Psoas muscle (tissue), 8 donors: Measurements from ENCODE around the gene HSH2D. TPM values are rescaled to one million over a fixed set of nuclear protein-coding genes. Genes with fewer than 3 reads are reported as not detected.

Experiments
- ATAC-seq, 4 donors: fragments of 200-7000 bp; cut with Tn5 transposase; one replicate each; pipeline ENCODE4 v1.9.1; 2020; ENCODE audit warnings: moderate library complexity in 3 of 4, mild to moderate bottlenecking in 2 of 4
- DNase-seq, 2 donors: peaks; one replicate each; pipeline ENCODE4 v3.0.0-alpha.2; 2020
- H3K27ac ChIP-seq: fragments of 200-600 bp; one replicate; pipeline ENCODE4 v1.8.0; 2022
- H3K27me3 ChIP-seq, 3 donors: fragments of 200-600 bp in 1 of 3; one replicate each; pipeline versions ENCODE4 v1.6.1 to v1.8.0; 2013 to 2022; ENCODE audit warnings: low read length in 2 of 3, mild to moderate bottlenecking in 2 of 3, moderate library complexity in 1 of 3; ENCODE audit not compliant: insufficient read depth in 3 of 3
- H3K36me3 ChIP-seq, 2 donors: fragments of 200-600 bp in 1 of 2; one replicate each; pipeline versions ENCODE4 v1.6.1 to v1.8.0; 2013 to 2022; ENCODE audit warnings: low read depth in 1 of 2, mild to moderate bottlenecking in 1 of 2, moderate library complexity in 1 of 2; ENCODE audit not compliant: insufficient read depth in 1 of 2
- H3K4me1 ChIP-seq: fragments of 200-600 bp; one replicate; pipeline ENCODE4 v1.8.0; 2022
- H3K4me3 ChIP-seq: fragments of 200-600 bp; one replicate; pipeline ENCODE4 v1.8.0; 2022; ENCODE audit warnings: mild to moderate bottlenecking
- H3K9me3 ChIP-seq: fragments of 200-600 bp; one replicate; pipeline ENCODE4 v1.8.0; 2022
- CTCF ChIP-seq: fragments of 200-600 bp; IDR thresholded peaks from one replicate; pipeline ENCODE4 v1.8.0; 2022; ENCODE audit warnings: antibody characterized with exemption
- WGBS, 3 donors: extraction: QIAGEN DNeasy Blood & Tissue Kit; methylation state at CpG; one replicate each; pipeline versions ENCODE4 v1.1.6 to v1.1.7; 2013; 5-methylcytosine and 5-hydroxymethylcytosine counted together
- intact Hi-C, 2 donors: fragments of 100-400 bp; cut with DNase I; formaldehyde crosslinking; loops; one replicate each; pipeline versions ENCODE4 v1.11.0 to v1.14.2; 2022
- polyA plus RNA-seq, 3 donors: library from polyadenylated mRNA; stranded (reverse); fragments of 200-250 nt; gene quantifications; one replicate each; pipeline ENCODE4 v1.2.3, GENCODE V29; 2013
- total RNA-seq, 4 donors: library from RNA; stranded (reverse); fragmentation: NEBNext Ultra II Directional in 2 of 4; extraction: Animal tissue kit (Norgen Biotek cat#: 25700) in 2 of 4; gene quantifications; one replicate each; pipeline versions ENCODE4 v1.2.1 to v1.2.4, GENCODE V29; 2021 to 2023
- donor health status: healthy with polysubstance abuse.
- donor health status: DM: no; HTN: no; CAD: no; lungs with moderate emphysema.
- donor health status: Bipolar disorder and iron deficiency.
- donor health status: healthy.
- donor health status: DM: yes; HTN: yes; CAD: no.
- donor health status: DM: no; HTN: no; CAD: no.
- donor health status: DM: no; HTN: no; CAD: no.
- donor health status: DM: yes; HTN: yes; CAD: no.

The HSH2D gene
- total and polyA plus RNA-seq, 7 donors, result 0.10 to 0.30 (median 0.12) TPM; not detected in 2

DNA sequence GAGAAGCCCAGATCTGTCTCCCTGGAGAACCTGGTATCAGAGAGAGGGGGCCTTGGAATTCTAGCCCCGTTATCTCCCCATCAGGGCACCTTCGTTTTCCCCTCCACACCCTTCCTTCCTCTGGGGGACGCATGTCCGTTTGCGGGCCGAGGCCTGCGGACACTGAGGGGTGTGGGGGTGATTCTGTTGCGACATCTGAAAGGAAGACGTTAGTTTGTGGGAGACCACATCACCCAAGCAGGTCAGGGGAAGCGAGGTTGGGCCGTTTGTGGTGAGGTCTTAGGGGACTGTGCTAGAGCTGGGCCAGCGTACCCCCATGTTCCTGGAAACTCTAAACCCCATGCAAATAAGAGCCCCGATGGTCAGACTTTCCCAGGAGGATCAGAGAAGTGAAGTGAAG lies 3.7 kb upstream of the HSH2D start:
- Histone ChIP-seq H3K4me1 (no peaks in the 10 kb centered on the region), H3K9me3 (no peaks in the 10 kb centered on the region), H3K4me3 (no peak overlapping the region), H3K27ac (no peak overlapping the region), H3K36me3 (no peaks in the 10 kb centered on the region), H3K27me3 (no peaks in the 10 kb centered on the region)
- DNase-seq (no peak), ATAC-seq (no peak)
- 62 to 71% (median 71%) methylated on average over 13 of the region's 13 CpGs for WGBS, 3 donors
- no peak for TF ChIP-seq CTCF
- intact Hi-C loops, result no loop called here

GRCh38 chr19:16141043-16141442 lies 2.4 kb upstream of the HSH2D start:
- Histone ChIP-seq H3K36me3 (no peaks in the 10 kb centered on the region), H3K4me3 (no peak overlapping the region), H3K27ac (no peak overlapping the region), H3K27me3 (peaks cover 0 to 4% (median 0%) of the 10 kb centered on the region in 3 donors), H3K4me1 (no peaks in the 10 kb centered on the region), H3K9me3 (no peaks in the 10 kb centered on the region)
- WGBS, 3 donors, result 57% methylated on average over 4 of the region's 4 CpGs
- no peak for TF ChIP-seq CTCF
- ATAC-seq (no peak), DNase-seq (no peak)
- intact Hi-C loops, result no loop called here

DNA sequence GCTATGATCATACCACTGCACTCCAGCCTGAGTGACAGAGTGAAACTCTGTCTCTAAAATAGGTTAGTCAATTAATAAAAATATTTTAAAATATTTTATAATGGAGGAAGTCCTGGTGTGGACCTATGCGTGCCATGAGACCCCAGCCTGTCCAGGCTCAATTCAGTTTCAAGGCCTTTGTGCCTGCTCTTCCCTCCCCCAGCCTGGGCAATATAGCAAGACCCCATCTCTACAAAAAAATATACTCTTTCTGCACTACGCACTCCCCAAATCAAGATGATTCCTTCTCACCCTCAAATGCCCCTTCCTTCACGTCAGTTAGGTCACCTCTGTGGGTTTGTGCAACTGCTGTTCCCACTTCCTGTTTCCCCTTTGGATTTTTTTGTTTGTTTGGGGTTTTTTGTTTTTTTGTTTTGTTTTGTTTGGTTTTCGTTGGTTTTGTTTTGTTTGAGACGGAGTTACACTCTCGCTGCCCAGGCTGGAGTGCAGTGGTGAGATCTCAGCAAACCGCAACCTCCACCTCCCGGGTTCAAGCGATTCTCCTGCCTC lies 1.4 kb upstream of the HSH2D start:
- Histone ChIP-seq H3K27me3 (peaks cover 0 to 4% (median 0%) of the 10 kb centered on the region in 3 donors), H3K4me3 (no peak overlapping the region), H3K4me1 (no peaks in the 10 kb centered on the region), H3K36me3 (no peaks in the 10 kb centered on the region), H3K27ac (no peak overlapping the region), H3K9me3 (no peaks in the 10 kb centered on the region)
- no peak for TF ChIP-seq CTCF
- ATAC-seq, result no peak
- no peak for DNase-seq
- WGBS, 3 donors, result 81 to 84% (median 84%) methylated on average over 9 of the region's 9 CpGs
- intact Hi-C loops, result no loop called here

DNA sequence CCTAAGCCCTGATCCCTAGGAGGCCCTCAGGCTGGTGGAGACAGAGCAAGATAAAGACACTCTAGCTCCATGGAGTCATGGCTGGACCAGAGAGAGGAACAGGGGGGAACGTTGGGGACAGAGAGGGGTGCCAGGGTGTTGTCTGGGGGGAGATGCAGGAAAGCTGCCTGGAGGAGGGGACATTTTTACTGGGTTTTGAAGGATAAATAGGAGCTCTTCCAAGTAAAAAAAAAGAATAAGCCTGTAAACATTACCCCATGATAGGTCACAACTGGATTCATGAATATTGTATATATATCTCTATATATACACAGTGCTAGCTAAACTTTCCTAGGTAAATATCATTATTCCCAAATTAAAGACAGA lies 714 bp downstream of the HSH2D start:
- WGBS, 3 donors, result 56 to 79% (median 63%) methylated on average over 1 of the region's 1 CpG
- ATAC-seq (no peak), DNase-seq (no peak)
- Histone ChIP-seq H3K9me3 (no peaks in the 10 kb centered on the region), H3K4me3 (no peak overlapping the region), H3K27me3 (peaks cover 0 to 4% (median 0%) of the 10 kb centered on the region in 3 donors), H3K4me1 (no peaks in the 10 kb centered on the region), H3K27ac (no peak overlapping the region), H3K36me3 (no peaks in the 10 kb centered on the region)
- intact Hi-C loops, result no loop called here
- TF ChIP-seq CTCF, result no peak

DNA sequence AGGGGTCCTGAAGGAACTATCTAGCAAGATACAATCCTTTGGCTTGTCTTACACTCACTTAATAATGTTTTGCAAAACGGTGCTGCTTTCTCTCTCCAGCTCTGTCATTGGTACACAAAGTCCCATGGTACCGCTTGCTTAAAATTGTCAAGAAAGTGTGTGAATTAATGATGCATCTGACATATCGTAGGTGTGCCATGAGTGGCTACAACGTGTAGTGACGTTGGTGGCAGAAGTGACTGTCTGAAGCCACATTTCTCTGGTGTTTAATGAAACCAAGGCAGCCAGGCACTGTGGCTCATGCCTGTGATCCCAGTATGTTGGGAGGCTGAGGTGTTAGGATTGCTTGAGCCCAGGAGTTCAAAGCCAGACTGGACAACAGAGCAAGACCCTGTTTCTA lies 2.6 kb downstream of the HSH2D start:
- Histone ChIP-seq H3K27me3 (peaks cover 0 to 4% (median 0%) of the 10 kb centered on the region in 3 donors), H3K4me1 (no peaks in the 10 kb centered on the region), H3K27ac (no peak overlapping the region), H3K4me3 (no peak overlapping the region), H3K36me3 (no peaks in the 10 kb centered on the region), H3K9me3 (no peaks in the 10 kb centered on the region)
- 68 to 81% (median 73%) methylated on average over 5 of the region's 5 CpGs for WGBS, 3 donors
- TF ChIP-seq CTCF, result no peak
- ATAC-seq, result no peak
- intact Hi-C loops, result no loop called here
- no peak for DNase-seq
